HL-60 (cell line): ENCODE data around the gene C22orf39.
A peak's percentile ranks its signal among the peaks of the same experiment; 100 is the strongest.
"Not testable (repeated sequence)": the region's sequence is repeated elsewhere in the genome, so short reads cannot be mapped to it uniquely, and the experiment has no call there.

Experiments
- DNase-seq, 2 experiments: peaks; one replicate each; pipeline ENCODE4 v3.0.0-alpha.2; 2010 to 2020; ENCODE audit warnings: low read depth in 1 of 2, low spot score in 1 of 2
- H3K27ac ChIP-seq: fragments of 250-450 bp; sonication (Bioruptor Pico); replicated peaks from 2 replicates; pipeline ENCODE4 v1.5.1; 2020; ENCODE audit warnings: mild to moderate bottlenecking, moderate library complexity
- H3K27me3 ChIP-seq: fragments of 250-450 bp; sonication (Bioruptor Pico); 2 replicates; pipeline ENCODE4 v1.5.1; 2021; ENCODE audit warnings: mild to moderate bottlenecking, moderate library complexity; ENCODE audit not compliant: insufficient read depth, poor library complexity, severe bottlenecking
- H3K4me3 ChIP-seq: replicated peaks from 2 replicates; pipeline ENCODE4 v1.5.1; 2011; ENCODE audit warnings: mild to moderate bottlenecking, control low read depth, low read length; ENCODE audit not compliant: insufficient read depth
- CTCF ChIP-seq: IDR thresholded peaks from one replicate; pipeline ENCODE4 v1.5.1; 2011; ENCODE audit warnings: low read length, control low read depth, inconsistent platforms; ENCODE audit not compliant: insufficient read depth
- GABPA ChIP-seq: IDR thresholded peaks from 2 replicates; pipeline ENCODE4 v1.6.1; 2012; ENCODE audit warnings: low read depth
- POLR2AphosphoS5 ChIP-seq: IDR thresholded peaks from 2 replicates; pipeline ENCODE4 v1.6.1; 2012; ENCODE audit warnings: low read depth
- REST ChIP-seq: IDR thresholded peaks from 2 replicates; pipeline ENCODE4 v1.6.1; 2012; ENCODE audit warnings: low read depth; ENCODE audit not compliant: insufficient replicate concordance
- SPI1 ChIP-seq: IDR thresholded peaks from 2 replicates; pipeline ENCODE4 v1.6.1; 2012; ENCODE audit warnings: low read depth, mild to moderate bottlenecking, borderline replicate concordance

C22orf39 gene

GRCh38 chr22:19448076-19448607 lies 631 bp upstream of the C22orf39 start:
- peak overlapping the region; percentile 64 for H3K27ac ChIP-seq
- peak in 1 of 2 experiments; percentile 9 for DNase-seq
- peak overlapping the region; percentile 83 for H3K4me3 ChIP-seq
- H3K27me3 ChIP-seq = no peaks in the 10 kb centered on the region
- TF ChIP-seq CTCF (no peak), REST (no peak), POLR2AphosphoS5 (no peak), GABPA (no peak), SPI1 (no peak)

GRCh38 chr22:19446603-19447329 lies 745 bp downstream of the C22orf39 start:
- Histone ChIP-seq H3K27ac (peak overlapping the region; percentile 64), H3K4me3 (peak overlapping the region; percentile 83), H3K27me3 (no peaks in the 10 kb centered on the region)
- no peak for TF ChIP-seq GABPA
- TF ChIP-seq REST = no peak
- TF ChIP-seq POLR2AphosphoS5 = no peak
- TF ChIP-seq SPI1 = no peak
- no peak for TF ChIP-seq CTCF
- no peak for DNase-seq

DNA sequence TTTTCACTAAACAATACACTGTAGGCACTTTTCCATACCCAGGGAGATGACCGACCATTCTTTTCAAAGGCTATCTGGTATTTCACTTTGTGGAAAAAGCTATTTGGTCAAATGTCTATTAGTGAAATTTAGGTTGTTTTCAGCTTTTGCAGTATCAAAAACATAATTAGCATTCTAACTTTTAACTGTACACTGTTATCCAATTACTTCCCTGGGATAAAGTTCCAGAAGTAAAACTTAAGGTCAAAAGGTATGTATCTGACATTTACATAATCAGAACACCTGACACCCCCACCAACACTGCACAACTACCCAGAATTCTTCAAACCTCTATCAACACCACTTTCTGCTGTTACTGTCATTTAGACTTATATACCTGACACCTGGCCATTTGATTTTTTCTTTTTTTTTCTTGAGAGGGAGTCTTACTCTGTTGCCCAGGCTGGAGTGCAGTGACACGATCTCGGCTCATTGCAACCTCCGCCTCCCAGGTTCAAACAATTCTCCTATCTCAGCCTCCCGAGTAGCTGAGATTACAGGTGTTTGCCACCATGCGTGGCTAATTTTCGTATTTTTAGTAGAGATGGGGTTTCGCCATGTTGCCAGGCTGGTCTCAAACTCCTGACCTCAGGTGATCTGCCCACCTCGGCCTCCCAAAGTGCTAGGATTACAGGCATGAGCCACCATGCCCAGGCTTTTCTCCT lies 2.1 kb downstream of the C22orf39 start:
- DNase-seq, H3K27me3 ChIP-seq, H3K27ac ChIP-seq, H3K4me3 ChIP-seq: not testable (repeated sequence)

GRCh38 chr22:19443544-19444211 lies 3.8 kb downstream of the C22orf39 start:
- Histone ChIP-seq H3K27me3 (no peaks in the 10 kb centered on the region), H3K27ac (no peak overlapping the region), H3K4me3 (no peak overlapping the region)
- TF ChIP-seq REST (no peak), GABPA (no peak), POLR2AphosphoS5 (no peak), SPI1 (no peak), CTCF (no peak)
- no peak for DNase-seq
